SJCRH30 (cell line): Measurements from ENCODE around the gene RPTOR. TPM values are rescaled to one million over a fixed set of nuclear protein-coding genes. Genes with fewer than 3 reads are reported as not detected.

ENCODE experiments used
- DNase-seq, 2 experiments: peaks; one replicate each; pipeline ENCODE4 v3.0.0-alpha.2; 2015 to 2020
- H3K27ac ChIP-seq: fragments of 250-450 bp; sonication (Bioruptor Pico); 2 replicates; pipeline ENCODE4 v1.5.1; 2020; ENCODE audit warnings: mild to moderate bottlenecking, moderate library complexity
- H3K27me3 ChIP-seq: fragments of 250-450 bp; sonication (Bioruptor Pico); 2 replicates; pipeline ENCODE4 v1.5.1; 2020; ENCODE audit warnings: mild to moderate bottlenecking, moderate library complexity
- H3K36me3 ChIP-seq: fragments of 250-450 bp; sonication (Bioruptor Pico); 2 replicates; pipeline ENCODE4 v1.5.1; 2020; ENCODE audit warnings: mild to moderate bottlenecking, moderate library complexity
- H3K4me1 ChIP-seq: fragments of 250-450 bp; sonication (Bioruptor Pico); 2 replicates; pipeline ENCODE4 v1.5.1; 2020; ENCODE audit warnings: mild to moderate bottlenecking, moderate library complexity
- H3K4me3 ChIP-seq: fragments of 250-450 bp; sonication (Bioruptor Pico); 2 replicates; pipeline ENCODE4 v1.5.1; 2020; ENCODE audit warnings: mild to moderate bottlenecking, moderate library complexity
- H3K9me3 ChIP-seq: fragments of 250-450 bp; sonication (Bioruptor Pico); replicated peaks from 2 replicates; pipeline ENCODE4 v1.5.1; 2020; ENCODE audit warnings: mild to moderate bottlenecking, moderate library complexity
- total RNA-seq: library from RNA; depleted of rRNA; stranded (reverse); fragments of >200 nt; shearing (Covaris generic); gene quantifications from 2 replicates; pipeline ENCODE4 v1.2.3, GENCODE V29; 2014

Gene RPTOR
- total RNA-seq, 1 experiment from 2014 or later: 43.6 TPM

- DNase-seq: no peak
- no peaks in the 10 kb centered on the region for H3K9me3 ChIP-seq
- H3K27ac ChIP-seq: no peak overlapping the region
- H3K4me3 ChIP-seq: no peak overlapping the region
- peaks cover 12% of the 10 kb centered on the region; the same call in 1 of the 2 replicates for H3K36me3 ChIP-seq
- peaks cover 6% of the 10 kb centered on the region for H3K4me1 ChIP-seq
- no peaks in the 10 kb centered on the region for H3K27me3 ChIP-seq
Observed at GRCh38 chr17:80882926-80883685, 338.5 kb downstream of the RPTOR start.

DNA sequence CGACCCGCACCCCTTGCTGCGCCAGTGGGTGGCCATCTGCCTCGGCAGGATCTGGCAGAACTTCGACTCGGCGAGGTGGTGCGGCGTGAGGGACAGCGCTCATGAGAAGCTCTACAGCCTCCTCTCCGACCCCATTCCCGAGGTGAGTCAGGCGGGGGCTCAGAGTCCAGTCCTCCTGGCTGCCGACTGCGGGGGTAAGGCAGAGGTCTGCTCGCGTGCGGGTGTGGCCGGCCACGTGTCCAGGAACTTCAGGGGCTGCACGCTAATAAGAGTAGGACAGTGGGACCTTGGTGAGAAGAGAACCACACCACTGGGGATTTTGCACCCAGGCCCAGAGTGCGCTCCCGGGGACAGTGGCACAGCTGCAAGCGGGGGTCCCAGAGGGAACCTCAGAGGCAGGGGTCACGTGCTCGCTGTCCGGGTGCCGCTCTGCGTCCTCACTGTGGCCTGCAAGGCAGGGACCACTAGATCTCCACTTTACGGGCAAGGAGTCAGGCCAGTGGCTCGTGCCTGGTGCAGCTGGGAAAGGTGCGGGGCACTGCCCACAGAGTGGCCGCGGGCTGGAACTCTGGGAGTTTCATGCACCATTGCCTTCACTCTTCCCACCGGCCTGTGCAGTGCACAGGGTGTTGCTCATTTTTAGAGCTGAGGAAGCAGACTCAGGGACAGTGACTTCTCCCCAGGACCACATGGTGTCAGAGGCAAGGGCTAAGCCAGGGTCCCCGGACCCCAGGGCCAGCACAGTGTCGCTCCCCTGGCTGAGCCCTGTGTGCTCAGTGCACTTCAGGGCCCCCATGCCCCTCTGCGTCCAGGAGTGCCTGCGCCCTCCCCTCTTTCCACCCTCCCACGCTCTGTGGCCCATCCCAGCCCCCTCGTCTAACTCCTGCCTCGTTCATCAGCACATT is 339.4 kb downstream of the RPTOR start:
- peaks cover 6% of the 10 kb centered on the region for H3K4me1 ChIP-seq
- H3K27me3 ChIP-seq: no peaks in the 10 kb centered on the region
- DNase-seq: no peak
- no peak overlapping the region for H3K4me3 ChIP-seq
- H3K27ac ChIP-seq: no peak overlapping the region
- H3K36me3 ChIP-seq: peaks cover 12% of the 10 kb centered on the region; the same call in 1 of the 2 replicates
- H3K9me3 ChIP-seq: no peaks in the 10 kb centered on the region

- peaks cover 6% of the 10 kb centered on the region for H3K4me1 ChIP-seq
- H3K36me3 ChIP-seq: peaks cover 12% of the 10 kb centered on the region; the same call in 1 of the 2 replicates
- DNase-seq: no peak
- no peaks in the 10 kb centered on the region for H3K27me3 ChIP-seq
- H3K9me3 ChIP-seq: no peaks in the 10 kb centered on the region
- H3K4me3 ChIP-seq: no peak overlapping the region
- H3K27ac ChIP-seq: no peak overlapping the region
Observed at GRCh38 chr17:80884811-80885210, 340.2 kb downstream of the RPTOR start.

DNA sequence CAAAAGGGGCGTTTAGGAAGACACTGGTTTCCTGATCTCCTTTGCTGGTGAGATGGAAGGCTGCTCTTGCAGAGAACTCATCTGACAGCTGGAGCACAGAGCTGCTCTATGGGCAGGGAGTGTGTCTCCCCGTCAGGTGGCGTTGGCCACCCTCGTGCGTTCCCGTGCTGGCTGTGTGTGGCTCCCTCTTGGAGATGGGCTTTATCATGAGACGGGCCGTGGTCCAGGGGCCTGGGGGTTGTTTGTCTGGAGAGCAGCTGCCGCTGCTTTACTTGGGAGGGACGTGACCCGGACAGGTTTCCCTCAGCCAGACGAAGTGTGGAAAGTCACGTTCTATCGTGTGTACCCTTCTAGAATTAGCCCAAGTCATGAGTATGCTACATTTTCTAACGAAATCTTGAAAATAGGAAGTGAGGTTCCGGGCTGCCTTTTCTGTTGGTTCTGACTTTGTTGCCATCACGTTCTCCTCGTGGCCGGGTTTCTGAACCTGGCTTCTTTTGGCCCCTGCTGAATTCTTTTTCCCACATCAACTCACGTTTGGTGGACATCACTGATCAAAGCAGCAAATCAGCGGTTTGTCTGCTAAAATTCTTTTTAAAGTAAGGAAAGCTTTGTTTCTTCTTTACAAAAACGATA is 341.4 kb downstream of the RPTOR start:
- Histone ChIP-seq H3K9me3 (no peaks in the 10 kb centered on the region), H3K27ac (no peak overlapping the region), H3K4me3 (no peak overlapping the region), H3K36me3 (peaks cover 10% of the 10 kb centered on the region; the same call in 1 of the 2 replicates), H3K27me3 (no peaks in the 10 kb centered on the region), H3K4me1 (peaks cover 7% of the 10 kb centered on the region)
- DNase-seq: no peak

- no peak for DNase-seq
- Histone ChIP-seq H3K4me1 (peaks cover 9% of the 10 kb centered on the region; the same call in 1 of the 2 replicates), H3K9me3 (no peaks in the 10 kb centered on the region), H3K27ac (no peak overlapping the region), H3K36me3 (peaks cover 9% of the 10 kb centered on the region; the same call in 1 of the 2 replicates), H3K27me3 (no peaks in the 10 kb centered on the region), H3K4me3 (no peak overlapping the region)
Observed at GRCh38 chr17:80886641-80887573, 342.3 kb downstream of the RPTOR start.

DNA sequence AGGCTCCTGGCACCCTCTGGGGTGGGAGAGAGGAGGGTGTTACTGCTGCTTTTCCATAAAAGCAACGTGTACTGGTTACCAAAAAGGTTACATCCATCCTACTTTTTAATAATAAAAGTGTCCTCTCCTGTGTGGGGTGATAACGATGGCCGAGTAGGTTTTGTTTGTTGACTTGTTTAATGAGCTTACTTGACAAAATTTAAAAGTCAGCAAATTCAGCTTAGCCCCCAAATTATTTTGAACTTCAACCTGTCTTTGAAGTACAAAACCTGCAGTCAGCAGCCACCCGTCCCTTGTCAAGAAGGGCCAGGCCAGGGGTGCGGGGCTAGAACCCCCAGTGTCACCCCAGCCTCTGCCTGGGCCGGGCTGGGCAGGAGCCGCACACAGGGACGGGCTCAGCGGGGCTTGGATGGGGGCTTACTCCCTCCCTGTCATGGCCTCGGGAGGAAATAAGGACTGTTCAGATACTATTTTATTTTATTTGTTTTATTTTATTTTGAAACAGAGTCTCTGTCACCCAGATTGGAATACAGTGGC is 343.1 kb downstream of the RPTOR start:
- H3K36me3 ChIP-seq: peaks cover 9% of the 10 kb centered on the region; the same call in 1 of the 2 replicates
- no peak overlapping the region for H3K4me3 ChIP-seq
- H3K27ac ChIP-seq: no peak overlapping the region
- H3K9me3 ChIP-seq: no peaks in the 10 kb centered on the region
- no peaks in the 10 kb centered on the region for H3K27me3 ChIP-seq
- H3K4me1 ChIP-seq: peaks cover 9% of the 10 kb centered on the region
- DNase-seq: no peak

DNA sequence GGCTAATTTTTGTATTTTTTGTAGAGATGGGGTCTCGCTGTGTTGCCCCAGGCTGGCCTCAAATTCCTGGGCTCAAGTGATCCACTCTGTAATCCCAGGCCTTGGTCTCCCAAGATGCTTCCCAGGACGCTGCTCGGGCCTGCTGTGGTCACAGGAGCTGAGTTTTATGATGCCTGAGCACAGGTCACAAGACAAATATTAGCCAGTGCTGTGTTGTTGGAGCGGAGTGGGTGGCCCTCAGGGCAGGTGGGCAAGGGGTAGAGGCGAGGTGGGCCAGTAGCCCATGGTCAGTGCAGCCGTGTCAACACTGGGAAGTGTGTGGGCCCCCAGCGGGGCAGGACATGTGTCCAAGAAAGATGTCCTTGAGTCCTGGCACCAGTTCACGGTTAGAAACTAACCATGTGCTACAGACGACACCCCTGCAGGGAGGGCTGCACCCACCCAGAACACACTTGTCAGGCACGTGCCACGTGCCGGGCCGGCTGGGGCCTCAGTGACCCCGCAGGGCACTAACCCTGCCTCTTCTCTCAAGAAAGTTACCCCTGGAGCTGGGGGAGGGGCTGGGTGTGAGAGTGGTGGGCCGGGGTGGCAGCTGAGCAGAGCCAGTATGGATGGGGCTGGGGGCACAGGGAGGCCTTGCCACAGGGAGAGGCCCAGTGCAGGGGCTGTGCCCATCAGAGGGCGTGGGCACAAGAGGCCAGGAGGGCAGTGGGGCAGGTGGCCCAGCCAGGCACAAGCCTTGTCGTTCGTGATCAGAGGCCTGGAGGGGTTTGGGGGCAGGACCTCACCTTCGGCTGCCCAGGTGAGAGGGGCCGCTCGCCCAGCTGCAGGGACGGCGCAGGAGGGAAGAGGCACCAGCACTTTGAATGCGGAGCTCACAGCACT is 343.9 kb downstream of the RPTOR start:
- Histone ChIP-seq H3K4me1 (peaks cover 9% of the 10 kb centered on the region), H3K4me3 (no peak overlapping the region), H3K36me3 (peaks cover 9% of the 10 kb centered on the region; the same call in 1 of the 2 replicates), H3K9me3 (no peaks in the 10 kb centered on the region), H3K27me3 (no peaks in the 10 kb centered on the region), H3K27ac (no peak overlapping the region)
- no peak for DNase-seq

DNA sequence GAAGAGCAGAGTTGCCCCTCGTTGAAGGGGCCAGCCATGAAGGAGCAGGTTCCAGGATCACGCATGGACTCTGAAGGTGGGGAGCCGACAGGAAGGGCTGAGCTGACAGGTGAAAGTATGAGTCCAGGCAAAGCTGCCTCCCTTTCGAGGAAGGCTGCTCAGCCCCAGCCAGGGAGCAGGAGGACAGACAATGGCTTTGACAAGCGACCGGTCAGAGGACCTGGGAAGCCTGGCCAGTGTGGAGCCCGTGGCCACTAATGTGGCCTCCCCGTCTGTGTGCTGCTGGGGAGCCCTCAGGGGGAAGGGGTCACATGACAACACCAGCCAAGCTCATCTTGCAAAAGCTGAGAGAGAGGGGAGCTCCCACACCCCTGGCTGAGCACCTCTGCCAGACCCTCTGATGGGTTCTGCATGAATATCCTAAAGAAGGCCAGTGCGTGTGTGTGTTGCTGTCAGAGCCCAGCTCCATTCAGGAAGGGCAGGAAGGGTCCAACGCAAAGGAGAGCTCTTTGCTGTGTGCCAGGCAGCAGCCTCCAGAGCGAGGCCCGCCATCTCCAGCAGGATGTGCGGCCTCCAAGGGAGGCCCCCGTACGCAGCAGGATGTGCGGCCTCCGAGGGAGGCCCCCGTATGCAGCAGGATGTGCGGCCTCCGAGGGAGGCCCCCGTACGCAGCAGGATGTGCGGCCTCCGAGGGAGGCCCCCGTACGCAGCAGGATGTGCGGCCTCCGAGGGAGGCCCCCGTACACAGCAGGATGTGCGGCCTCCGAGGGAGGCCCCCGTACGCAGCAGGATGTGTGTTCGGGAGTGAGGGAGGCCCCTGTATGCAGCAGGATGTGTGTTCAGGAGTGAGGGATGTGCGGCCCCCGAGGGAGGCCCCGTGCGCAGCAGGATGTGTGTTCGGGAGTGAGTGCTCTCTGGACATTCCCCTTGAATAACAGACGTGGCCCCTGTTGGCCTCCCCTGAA is 344.9 kb downstream of the RPTOR start:
- Histone ChIP-seq H3K27me3 (no peaks in the 10 kb centered on the region), H3K4me1 (peaks cover 9% of the 10 kb centered on the region), H3K4me3 (no peak overlapping the region), H3K27ac (no peak overlapping the region), H3K36me3 (peaks cover 16% of the 10 kb centered on the region; the same call in 1 of the 2 replicates), H3K9me3 (no peaks in the 10 kb centered on the region)
- DNase-seq: no peak

DNA sequence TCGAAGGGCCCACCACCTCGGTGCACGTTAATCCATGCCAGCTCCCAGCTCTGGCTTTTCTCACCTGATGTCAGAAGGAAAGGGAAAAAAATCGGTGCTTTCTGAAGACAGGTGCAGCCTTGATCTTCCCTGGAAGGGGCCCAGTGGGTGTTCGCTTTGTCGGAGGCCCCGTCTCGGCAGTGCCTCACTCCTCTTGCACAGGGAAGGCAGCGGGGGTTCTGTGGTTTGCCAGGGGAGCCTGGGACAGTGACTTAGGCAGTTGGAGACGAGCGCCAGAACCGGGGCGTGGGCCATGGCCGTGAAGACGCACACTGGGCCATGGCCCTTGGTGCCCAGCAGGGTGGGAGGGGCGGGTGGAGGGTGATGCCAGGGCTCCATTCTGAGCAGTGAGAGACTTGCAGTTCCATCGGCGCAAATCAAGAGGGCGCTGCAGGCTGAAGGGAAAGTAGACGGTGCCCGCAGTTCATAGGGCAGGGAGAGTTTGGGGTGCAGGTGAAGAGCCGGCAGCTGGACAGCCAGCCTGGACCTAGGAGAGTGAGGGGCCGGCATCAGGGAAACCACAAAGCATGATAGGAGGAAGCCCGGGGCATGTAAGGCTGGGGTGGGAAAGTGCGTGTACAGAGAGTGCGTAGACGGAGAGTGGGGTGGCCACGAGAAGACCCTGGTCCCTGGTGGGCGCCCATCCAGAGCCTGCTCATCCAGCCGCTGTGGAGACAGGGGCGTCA is 345.7 kb downstream of the RPTOR start:
- Histone ChIP-seq H3K4me3 (peak overlapping the region; percentile 4; the same call in 1 of the 2 replicates), H3K9me3 (no peaks in the 10 kb centered on the region), H3K4me1 (peaks cover 9% of the 10 kb centered on the region), H3K27me3 (no peaks in the 10 kb centered on the region), H3K27ac (peak overlapping the region; percentile 66), H3K36me3 (peaks cover 11% of the 10 kb centered on the region; the same call in 1 of the 2 replicates)
- peak in 1 of 2 experiments; percentile 42 for DNase-seq

GRCh38 chr17:80890921-80891396 is 346.3 kb downstream of the RPTOR start:
- H3K4me1 ChIP-seq: peaks cover 9% of the 10 kb centered on the region
- H3K9me3 ChIP-seq: no peaks in the 10 kb centered on the region
- peaks cover 14% of the 10 kb centered on the region; the same call in 1 of the 2 replicates for H3K36me3 ChIP-seq
- no peak for DNase-seq
- H3K4me3 ChIP-seq: peak overlapping the region; percentile 4
- peak overlapping the region; percentile 66 for H3K27ac ChIP-seq
- no peaks in the 10 kb centered on the region for H3K27me3 ChIP-seq

GRCh38 chr17:80891397-80892018 is 346.9 kb downstream of the RPTOR start:
- H3K36me3 ChIP-seq: peaks cover 11% of the 10 kb centered on the region; the same call in 1 of the 2 replicates
- peak; percentile 69 to 75 for DNase-seq
- no peaks in the 10 kb centered on the region for H3K27me3 ChIP-seq
- H3K27ac ChIP-seq: peak overlapping the region; percentile 66
- peaks cover 9% of the 10 kb centered on the region for H3K4me1 ChIP-seq
- H3K9me3 ChIP-seq: no peaks in the 10 kb centered on the region
- peak overlapping the region; percentile 4 for H3K4me3 ChIP-seq
